H1 (cell line): ENCODE measurements around the gene EGFR. TPM values are rescaled to one million over a fixed set of nuclear protein-coding genes. Genes with fewer than 3 reads are reported as not detected.

Source experiments
- CTCF ChIA-PET: fragments of 300-600 bp; sonication (Branson Sonifier 250); formaldehyde crosslinking; loops from one replicate; lab custom pipeline; 2021; ENCODE audit not compliant: partially characterized antibody; lab: Charles Lee
- POLR2A ChIA-PET: fragments of 300-600 bp; sonication (Branson Sonifier 250); formaldehyde crosslinking; loops from one replicate; lab custom pipeline; 2021; ENCODE audit warnings: inconsistent platforms; ENCODE audit not compliant: partially characterized antibody; lab: Charles Lee
- DNase-seq, 2 experiments: peaks; one replicate each; pipeline versions ENCODE4 v3.0.0 to v3.0.0-alpha.2; 2010 to 2022; ENCODE audit warnings: low spot score in 2 of 2, low read depth in 1 of 2, mixed read lengths in 1 of 2
- FAIRE-seq: peaks from 2 replicates; lab custom pipeline; 2011; peaks lifted over from hg19 to GRCh38; lab: Jason Lieb, UNC
- H2AFZ ChIP-seq: 2 replicates; pipeline ENCODE4 v1.8.1; 2012; ENCODE audit warnings: low read length, inconsistent platforms
- H2AK5ac ChIP-seq: 2 replicates; pipeline ENCODE4 v1.6.1; 2013; ENCODE audit warnings: low read depth, low read length
- H2BK120ac ChIP-seq: replicated peaks from 2 replicates; pipeline ENCODE3; 2013; ENCODE audit warnings: low read depth, low read length, inconsistent platforms
- H2BK12ac ChIP-seq: 2 replicates; pipeline ENCODE4 v1.6.1; 2013; ENCODE audit warnings: low read depth, low read length
- H2BK15ac ChIP-seq: 2 replicates; pipeline ENCODE4 v1.6.1; 2013; ENCODE audit warnings: low read length
- H2BK20ac ChIP-seq: 2 replicates; pipeline ENCODE4 v1.6.1; 2013; ENCODE audit warnings: low read length
- H2BK5ac ChIP-seq: 2 replicates; pipeline ENCODE4 v1.6.1; 2013; ENCODE audit warnings: low read depth, low read length
- H3K14ac ChIP-seq: 2 replicates; pipeline ENCODE4 v1.6.1; 2013; ENCODE audit warnings: inconsistent platforms; ENCODE audit not compliant: insufficient read length
- H3K18ac ChIP-seq: 2 replicates; pipeline ENCODE4 v1.6.1; 2013; ENCODE audit warnings: low read length; ENCODE audit errors: extremely low read depth
- H3K23ac ChIP-seq: 2 replicates; pipeline ENCODE4 v1.6.1; 2013; ENCODE audit warnings: inconsistent platforms; ENCODE audit not compliant: insufficient read length
- H3K23me2 ChIP-seq: 2 replicates; pipeline ENCODE4 v1.6.1; 2013; ENCODE audit warnings: low read depth, low read length
- H3K27ac ChIP-seq: 2 replicates; pipeline ENCODE4 v1.6.1; 2011; ENCODE audit warnings: low read depth, low read length, inconsistent platforms
- H3K27me3 ChIP-seq, 4 experiments: replicated peaks in 1 of 4; 1 replicate in 1 of 4; 2 replicates in 3 of 4; pipeline versions ENCODE4 v1.6.1 to v1.8.1; 2011 to 2013; ENCODE audit warnings: low read length in 3 of 4, mild to moderate bottlenecking in 3 of 4, inconsistent platforms in 2 of 4, mixed read lengths in 2 of 4, moderate library complexity in 1 of 4; ENCODE audit not compliant: control insufficient read depth in 3 of 4, insufficient read depth in 3 of 4; ENCODE audit errors: extremely low read depth in 1 of 4
- H3K36me3 ChIP-seq, 4 experiments: 2 replicates each; pipeline versions ENCODE4 v1.6.1 to v1.8.1; 2011 to 2013; ENCODE audit warnings: mild to moderate bottlenecking in 4 of 4, low read length in 3 of 4, moderate library complexity in 2 of 4, control low read depth in 1 of 4, inconsistent platforms in 1 of 4; ENCODE audit not compliant: insufficient read depth in 4 of 4, control insufficient read depth in 2 of 4
- H3K4ac ChIP-seq: replicated peaks from 2 replicates; pipeline ENCODE3; 2013; ENCODE audit warnings: low read length, low read depth, mixed read lengths, inconsistent platforms; ENCODE audit not compliant: insufficient read length
- H3K4me1 ChIP-seq, 4 experiments: replicated peaks in 1 of 4; 1 replicate in 1 of 4; 2 replicates in 3 of 4; pipeline versions ENCODE4 v1.6.1 to v1.8.1; 2011 to 2013; ENCODE audit warnings: low read length in 3 of 4, inconsistent platforms in 2 of 4, mixed read lengths in 1 of 4; ENCODE audit not compliant: insufficient read depth in 4 of 4, control insufficient read depth in 3 of 4
- H3K4me2 ChIP-seq, 2 experiments: 2 replicates each; pipeline versions ENCODE4 v1.6.1 to v1.8.1; 2011 to 2013; ENCODE audit warnings: low read depth in 2 of 2, low read length in 2 of 2, control low read depth in 1 of 2, inconsistent platforms in 1 of 2, mild to moderate bottlenecking in 1 of 2; ENCODE audit not compliant: insufficient read depth in 1 of 2
- H3K4me3 ChIP-seq, 4 experiments: fragments of 200-600, 300-600 bp in 1 of 4; sonication (generic), shearing (Covaris generic), sonication (Bioruptor Twin) in 1 of 4; 2 replicates each; pipeline versions ENCODE4 v1.5.1 to v1.8.1; 2011 to 2016; ENCODE audit warnings: low read length in 4 of 4, low read depth in 3 of 4, control low read depth in 2 of 4, inconsistent platforms in 2 of 4, mild to moderate bottlenecking in 2 of 4, mixed read lengths in 1 of 4, moderate library complexity in 1 of 4; ENCODE audit not compliant: insufficient read depth in 2 of 4; ENCODE audit errors: extremely low read depth in 1 of 4
- H3K56ac ChIP-seq: replicated peaks from 2 replicates; pipeline ENCODE3; 2013; ENCODE audit warnings: low read depth, mild to moderate bottlenecking, mixed read lengths, low read length, inconsistent platforms; ENCODE audit not compliant: insufficient read length
- H3K79me1 ChIP-seq: 2 replicates; pipeline ENCODE4 v1.6.1; 2013; ENCODE audit warnings: low read depth, low read length, control low read depth
- H3K79me2 ChIP-seq, 2 experiments: 2 replicates each; pipeline versions ENCODE4 v1.6.1 to v1.8.1; 2012 to 2013; ENCODE audit warnings: low read length in 2 of 2, mild to moderate bottlenecking in 2 of 2, inconsistent platforms in 1 of 2; ENCODE audit not compliant: insufficient read depth in 2 of 2, control insufficient read depth in 1 of 2
- H3K9ac ChIP-seq, 4 experiments: replicated peaks in 1 of 4; 1 replicate in 1 of 4; 2 replicates in 3 of 4; pipeline versions ENCODE4 v1.6.1 to v1.8.1; 2011 to 2013; ENCODE audit warnings: low read depth in 3 of 4, low read length in 3 of 4, control low read depth in 2 of 4, mild to moderate bottlenecking in 2 of 4, moderate library complexity in 2 of 4, inconsistent platforms in 1 of 4; ENCODE audit errors: extremely low read depth in 1 of 4
- H3K9me3 ChIP-seq, 2 experiments: 2 replicates each; pipeline versions ENCODE4 v1.6.1 to v1.8.1; 2012 to 2013; ENCODE audit warnings: mild to moderate bottlenecking in 2 of 2, moderate library complexity in 2 of 2, control low read depth in 1 of 2, inconsistent platforms in 1 of 2, low read depth in 1 of 2, low read length in 1 of 2, mixed read lengths in 1 of 2; ENCODE audit not compliant: insufficient read depth in 2 of 2
- H4K20me1 ChIP-seq, 2 experiments: replicated peaks in 1 of 2; 2 replicates each; pipeline versions ENCODE3 to v1.8.1; 2011 to 2013; ENCODE audit warnings: inconsistent platforms in 2 of 2, low read length in 2 of 2, mild to moderate bottlenecking in 1 of 2; ENCODE audit not compliant: insufficient read depth in 2 of 2, control insufficient read depth in 1 of 2
- H4K5ac ChIP-seq: 2 replicates; pipeline ENCODE4 v1.6.1; 2013; ENCODE audit warnings: low read length, low read depth, mixed read lengths, inconsistent platforms; ENCODE audit not compliant: insufficient read length
- H4K8ac ChIP-seq: 2 replicates; pipeline ENCODE4 v1.8.0; 2013; ENCODE audit warnings: mild to moderate bottlenecking, moderate library complexity, low read length, inconsistent platforms; ENCODE audit not compliant: insufficient read depth; ENCODE audit errors: extremely low read depth
- H4K91ac ChIP-seq: replicated peaks from 2 replicates; pipeline ENCODE3; 2013; ENCODE audit warnings: low read length, mixed read lengths, inconsistent platforms; ENCODE audit not compliant: insufficient read length
- CBX5 ChIP-seq: fragments of 300-800, 300-1000 bp; sonication (generic); IDR thresholded peaks from 2 replicates; pipeline ENCODE4 v1.7.1; 2016; ENCODE audit warnings: antibody characterized with exemption, low read length, low read depth
- GTF2F1 ChIP-seq: IDR thresholded peaks from 2 replicates; pipeline ENCODE4 v1.6.1; 2012; ENCODE audit warnings: low read depth, low read length, improper control_type of control experiment, borderline replicate concordance
- KDM1A ChIP-seq: fragments of 200-600, 300-600 bp; sonication (generic); IDR thresholded peaks from 2 replicates; pipeline ENCODE4 v1.7.1; 2016; ENCODE audit warnings: mild to moderate bottlenecking, low read length, borderline replicate concordance
- KDM4A ChIP-seq: IDR thresholded peaks from one replicate; pipeline ENCODE4 v1.7.1; 2012; ENCODE audit warnings: low read depth, mild to moderate bottlenecking, moderate library complexity, low read length, inconsistent platforms; ENCODE audit not compliant: severe bottlenecking
- MAFK ChIP-seq: IDR thresholded peaks from 2 replicates; pipeline ENCODE4 v1.6.1; 2012; ENCODE audit warnings: low read depth, mild to moderate bottlenecking, improper control_type of control experiment, low read length
- POLR2A ChIP-seq, 2 experiments: IDR thresholded peaks; 1 replicate in 1 of 2; 2 replicates in 1 of 2; pipeline ENCODE4 v1.6.1; 2011; ENCODE audit warnings: low read depth in 2 of 2, low read length in 2 of 2, mild to moderate bottlenecking in 2 of 2; ENCODE audit errors: control extremely low read depth in 1 of 2
- POU5F1 ChIP-seq: IDR thresholded peaks from 2 replicates; pipeline ENCODE4 v1.6.1; 2011; ENCODE audit warnings: low read depth, mild to moderate bottlenecking, low read length, moderate library complexity
- RAD21 ChIP-seq, 2 experiments: IDR thresholded peaks in 1 of 2; conservative IDR thresholded peaks in 1 of 2; 2 replicates each; pipeline ENCODE4 v1.6.1; 2011; ENCODE audit warnings: low read depth in 2 of 2, low read length in 2 of 2, improper control_type of control experiment in 1 of 2, inconsistent platforms in 1 of 2, mild to moderate bottlenecking in 1 of 2, moderate library complexity in 1 of 2
- SIRT6 ChIP-seq: IDR thresholded peaks from one replicate; pipeline ENCODE4 v1.7.1; 2012; ENCODE audit warnings: low read length, inconsistent platforms
- SP2 ChIP-seq: IDR thresholded peaks from 2 replicates; pipeline ENCODE4 v1.6.1; 2012; ENCODE audit warnings: mild to moderate bottlenecking, low read length, inconsistent platforms
- TEAD4 ChIP-seq: IDR thresholded peaks from 2 replicates; pipeline ENCODE4 v1.6.1; 2012; ENCODE audit warnings: low read depth, low read length, inconsistent platforms, mixed read lengths
- WGBS, 2 experiments: shearing (Covaris generic) in 1 of 2; methylation state at CpG; one replicate each; pipeline versions ENCODE4 v1.1.6 to v1.1.7; 2013 to 2015; ENCODE audit warnings: low lambda C conversion rate in 2 of 2, mixed read lengths in 2 of 2, inconsistent platforms in 1 of 2, low coverage in 1 of 2, missing lambda C conversion rate in 1 of 2; ENCODE audit not compliant: insufficient replicate concordance in 2 of 2, insufficient coverage in 1 of 2, insufficient read length in 1 of 2; ENCODE audit errors: extremely low coverage in 1 of 2, missing lambda C conversion rate in 1 of 2; 5-methylcytosine and 5-hydroxymethylcytosine counted together
- polyA plus RNA-seq, 7 experiments: library from polyadenylated mRNA; depleted of rRNA in 3 of 7; stranded (reverse) in 5 of 7; unstranded in 2 of 7; fragments of >200 nt in 5 of 7; fragments of 200-250 nt in 2 of 7; gene quantifications; 1 replicate in 5 of 7; 2 replicates in 1 of 7; 4 replicates in 1 of 7; pipeline versions ENCODE4 v1.2.1 to v1.2.3, GENCODE V29; 2011 to 2013; ENCODE audit warnings: missing spikeins in 2 of 7, mixed read lengths in 2 of 7
- total RNA-seq: library from RNA; stranded (reverse); fragmentation: NEBNext Ultra II Directional; extraction: Animal tissue kit (Norgen Biotek cat#: 25700); gene quantifications from 2 replicates; pipeline ENCODE4 v1.2.1, GENCODE V29; 2021

The EGFR gene
- total and polyA plus RNA-seq, 2 of the 8 experiments (the other 6 are each of a cell fraction or from before 2014, with no cell fraction given) = 1.9 to 5.8 TPM

- H3K9me3 ChIP-seq = no peaks in the 10 kb centered on the region
- ChIA-PET CTCF (interaction anchor here (1.7 kb wide), 1 partner anchor 185 kb away, joined by 6 read pairs; no protein-coding TSS in a partner anchor), POLR2A (no interaction called here)
- no peak overlapping the region for H3K4me2 ChIP-seq
- TF ChIP-seq MAFK (no peak), SIRT6 (no peak), SP2 (no peak), KDM1A (no peak), POU5F1 (no peak), CBX5 (no peak), POLR2A (IDR thresholded peaks at IDR 0.05; ENCODE audit: control extremely low read depth in 1 of 2, low read depth in 2 of 2, low read length in 2 of 2) (no peak), GTF2F1 (no peak), TEAD4 (no peak), RAD21 (IDR thresholded peaks at IDR 0.05 in 1 of 2, conservative IDR thresholded peaks at IDR 0.05 in 1 of 2; ENCODE audit: low read depth in 2 of 2, low read length in 2 of 2) (no peak), KDM4A (no peak)
- no peak overlapping the region for H2BK5ac ChIP-seq
- no peak overlapping the region for H3K14ac ChIP-seq
- no peak overlapping the region for H3K27ac ChIP-seq
- FAIRE-seq (no peak), DNase-seq (no peak)
- H3K56ac ChIP-seq = no peak overlapping the region
- H3K23ac ChIP-seq = no peak overlapping the region
- H3K18ac ChIP-seq = no peak overlapping the region
- no peak overlapping the region for H4K91ac ChIP-seq
- peaks cover 0 to 8% (median 3%) of the 10 kb centered on the region in 4 experiments; a peak in 4 of 7 replicates for H3K4me1 ChIP-seq
- H3K27me3 ChIP-seq = no peaks in the 10 kb centered on the region
- H4K5ac ChIP-seq = no peak overlapping the region
- H2BK15ac ChIP-seq = no peak overlapping the region
- H2AK5ac ChIP-seq = no peak overlapping the region
- H3K4ac ChIP-seq = no peak overlapping the region
- no peak overlapping the region for H2BK12ac ChIP-seq
- H3K9ac ChIP-seq = no peak overlapping the region
- WGBS, 2 experiments = 95% methylated on average over 8 of the region's 8 CpGs; no CpG with 5 or more reads in 1 of the 2 experiments
- H3K4me3 ChIP-seq = no peak overlapping the region
- no peak overlapping the region for H2BK20ac ChIP-seq
- 0 out of 2 replicates have a peak, but pooled peaks cover 2% of the 10 kb centered on the region for H3K79me1 ChIP-seq
- H4K8ac ChIP-seq = no peak overlapping the region
- no peak overlapping the region for H2BK120ac ChIP-seq
- H3K23me2 ChIP-seq = no peaks in the 10 kb centered on the region
- no peaks in the 10 kb centered on the region for H3K36me3 ChIP-seq
- H2AFZ ChIP-seq = no peak overlapping the region
- no peaks in the 10 kb centered on the region for H3K79me2 ChIP-seq
- peaks cover 0 to 3% of the 10 kb centered on the region in 2 experiments for H4K20me1 ChIP-seq
Observed at GRCh38 chr7:55070854-55071253, 52.0 kb downstream of the EGFR start.
